ENCODE measurements around the gene MCL1.
A peak's percentile ranks its signal among the peaks of the same experiment; 100 is the strongest.

The MCL1 gene

DNA sequence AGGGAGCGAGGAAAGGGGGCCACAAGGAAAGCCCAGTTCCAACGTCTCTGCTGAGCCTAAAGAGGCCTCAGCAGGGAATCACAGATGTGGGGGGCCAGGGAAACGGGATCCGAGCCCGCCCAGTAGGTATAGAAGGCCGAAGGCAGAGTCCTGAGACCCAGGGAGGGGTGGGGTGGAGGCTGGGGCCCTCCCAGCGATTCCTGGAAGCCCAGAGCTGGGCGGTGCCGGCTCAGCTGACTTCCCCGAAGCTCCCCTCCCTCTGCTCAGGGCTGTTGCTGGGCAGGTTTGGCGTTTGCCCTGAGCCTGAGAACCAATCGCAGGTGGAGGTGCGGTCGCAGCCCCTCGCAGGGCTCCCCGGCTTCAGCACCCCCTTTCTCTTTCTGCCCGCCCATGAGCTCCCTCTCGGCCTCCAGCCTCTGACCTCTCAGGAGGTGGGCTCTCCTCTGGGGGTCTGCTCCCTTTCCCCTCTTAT is 17.4 kb downstream of the MCL1 start (continued):
- TF ChIP-seq ZBTB44 (tag by site-specific recombination; IDR thresholded peaks at IDR 0.05) (no peak), SP3 (tag by site-specific recombination; IDR thresholded peaks at IDR 0.05) (peak; percentile 73), ELK4 (IDR thresholded peaks at IDR 0.05; ENCODE audit: borderline replicate concordance, low read depth, low read length) (no peak), ZBTB48 (tag by site-specific recombination; IDR thresholded peaks at IDR 0.05) (peak; percentile 81; the same call in 1 of the 2 replicates), ZBTB7A (tag by site-specific recombination; IDR thresholded peaks at IDR 0.05; ENCODE audit: low read depth) (peak; percentile 65; the same call in 1 of the 2 replicates), ZNF561 (tag by site-specific recombination; IDR thresholded peaks at IDR 0.05; ENCODE audit: borderline replicate concordance) (peak; percentile 39; the same call in 1 of the 2 replicates), ZNF654 (tag by site-specific recombination; IDR thresholded peaks at IDR 0.05; ENCODE audit: low read depth) (no peak), ZNF2 (tag by site-specific recombination; IDR thresholded peaks at IDR 0.05) (no peak), ZNF324 (tag by site-specific recombination; IDR thresholded peaks at IDR 0.05) (peak; percentile 65; the same call in 1 of the 2 replicates), SP2 (tag by site-specific recombination; IDR thresholded peaks at IDR 0.05) (peak; percentile 85), ZBTB8A (tag by site-specific recombination; IDR thresholded peaks at IDR 0.05) (peak; percentile 91), ZBTB20 (tag by site-specific recombination; IDR thresholded peaks at IDR 0.05) (peak; percentile 95), IKZF3 (tag by site-specific recombination; IDR thresholded peaks at IDR 0.05) (peak; percentile 51; the same call in 1 of the 2 replicates)
- TF ChIP-seq, protein P1, sequence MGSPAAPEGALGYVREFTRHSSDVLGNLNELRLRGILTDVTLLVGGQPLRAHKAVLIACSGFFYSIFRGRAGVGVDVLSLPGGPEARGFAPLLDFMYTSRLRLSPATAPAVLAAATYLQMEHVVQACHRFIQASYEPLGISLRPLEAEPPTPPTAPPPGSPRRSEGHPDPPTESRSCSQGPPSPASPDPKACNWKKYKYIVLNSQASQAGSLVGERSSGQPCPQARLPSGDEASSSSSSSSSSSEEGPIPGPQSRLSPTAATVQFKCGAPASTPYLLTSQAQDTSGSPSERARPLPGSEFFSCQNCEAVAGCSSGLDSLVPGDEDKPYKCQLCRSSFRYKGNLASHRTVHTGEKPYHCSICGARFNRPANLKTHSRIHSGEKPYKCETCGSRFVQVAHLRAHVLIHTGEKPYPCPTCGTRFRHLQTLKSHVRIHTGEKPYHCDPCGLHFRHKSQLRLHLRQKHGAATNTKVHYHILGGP (tag by site-specific recombination; IDR thresholded peaks at IDR 0.05): peak; percentile 97
- TF ChIP-seq, protein P2, sequence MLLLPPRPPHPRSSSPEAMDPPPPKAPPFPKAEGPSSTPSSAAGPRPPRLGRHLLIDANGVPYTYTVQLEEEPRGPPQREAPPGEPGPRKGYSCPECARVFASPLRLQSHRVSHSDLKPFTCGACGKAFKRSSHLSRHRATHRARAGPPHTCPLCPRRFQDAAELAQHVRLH (tag by site-specific recombination; IDR thresholded peaks at IDR 0.05): no peak

DNA sequence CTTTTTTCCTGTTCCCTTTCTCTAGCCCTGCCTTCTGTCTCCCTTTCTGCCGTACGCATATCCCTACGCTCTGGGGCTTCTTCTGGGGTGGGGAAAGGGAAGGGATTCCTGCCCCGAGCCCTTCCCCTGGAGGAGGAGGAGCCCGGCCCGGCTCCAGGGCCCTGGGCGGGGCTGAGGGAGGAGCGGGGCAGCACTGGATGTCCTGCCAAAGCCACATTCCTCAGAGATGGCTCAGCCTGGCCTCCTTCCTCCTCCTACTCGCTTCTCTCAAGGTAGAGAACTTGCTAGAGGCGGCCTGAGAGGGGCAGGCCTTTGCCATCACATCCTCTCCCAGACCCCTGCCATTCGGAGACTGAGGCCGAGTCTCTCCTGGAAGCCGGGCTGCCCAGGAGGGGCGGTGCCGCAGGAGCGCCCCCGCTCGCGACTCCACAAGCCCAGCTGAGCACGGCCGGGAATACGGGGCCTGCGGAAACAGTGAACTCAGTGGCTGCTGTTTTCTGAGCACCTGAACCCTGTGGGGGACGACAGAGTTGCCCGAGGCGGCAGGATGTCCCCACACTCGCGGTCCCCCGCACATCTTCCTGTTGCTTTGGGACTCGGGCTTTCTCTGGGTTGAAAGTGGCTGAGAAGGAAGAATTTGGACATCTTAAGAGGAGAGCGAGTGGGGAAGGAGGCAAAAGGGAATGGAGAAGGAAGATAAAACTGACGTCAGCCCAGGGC is 18.0 kb downstream of the MCL1 start:
- ChIA-PET CTCF (interaction anchor here (0.6 to 5.1 kb wide), 56 partner anchors 13 to 1918 kb away, joined by 3 to 135 read pairs (median 4); partner anchors contain the start of genes ADAMTSL4, CTSK, ENSA and FALEC), POLR2A (interaction anchor here (0.7 to 8.8 kb wide), 13 partner anchors 12 to 266 kb away, joined by 3 to 272 read pairs (median 5); partner anchors contain the start of genes ADAMTSL4, ENSA, GOLPH3L and MCL1)
- Histone ChIP-seq H3K4me3 (ENCODE audit: low read depth, low read length) (peak overlapping the region; percentile 56), H3K27ac (ENCODE audit: extremely low read depth, low read depth, low read length) (peak overlapping the region; percentile 96), H3K9me3 (ENCODE audit: control insufficient read depth, insufficient read depth, low read depth, low read length) (no peaks in the 10 kb centered on the region), H3K36me3 (ENCODE audit: control insufficient read depth in 2 of 2, insufficient read depth in 1 of 2, low read length in 2 of 2) (no peaks in the 10 kb centered on the region), H3K4me1 (ENCODE audit: control insufficient read depth, insufficient read depth, low read length) (peaks cover 21% of the 10 kb centered on the region)
- no peak for TF ChIP-seq ZNF174 (tag by site-specific recombination; IDR thresholded peaks at IDR 0.05)
- TF ChIP-seq REST (tag by site-specific recombination; IDR thresholded peaks at IDR 0.05): 0 out of 2 replicates have a peak, but pooled peaks have one; percentile 14
- TF ChIP-seq ZNF530 (tag by site-specific recombination; IDR thresholded peaks at IDR 0.05; ENCODE audit: low read depth): no peak
- no peak for TF ChIP-seq ZNF19 (tag by site-specific recombination; IDR thresholded peaks at IDR 0.05; ENCODE audit: low read depth)
- no peak; the same call in 1 of the 2 replicates for TF ChIP-seq INSM2 (tag by site-specific recombination; IDR thresholded peaks at IDR 0.05)

All from HEK293 (cell line).